Measurements from ENCODE around the gene PDE4D.
"Not testable (repeated sequence)": the region's sequence is repeated elsewhere in the genome, so short reads cannot be mapped to it uniquely, and the experiment has no call there.

Gene PDE4D

DNA sequence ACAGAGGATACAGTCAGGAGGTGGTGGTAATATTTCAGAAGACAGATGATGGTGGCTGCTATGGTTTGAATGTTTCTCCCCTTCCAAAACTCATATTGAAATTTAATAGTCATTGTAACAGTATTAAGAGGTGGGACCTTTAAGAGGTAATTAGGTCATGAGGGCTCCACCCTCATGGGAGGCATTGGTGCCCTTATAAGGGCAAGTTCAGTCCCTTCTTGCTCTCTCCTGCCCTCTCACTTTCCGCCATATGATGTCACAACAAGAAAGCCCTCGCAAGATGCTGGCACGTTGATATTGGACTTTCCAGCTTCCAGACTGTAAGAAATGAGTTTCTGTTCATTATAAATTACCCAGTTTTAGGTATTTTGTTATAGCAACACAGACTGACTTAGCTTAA lies 274.9 kb downstream of the PDE4D start:
- DNase-seq (ENCODE audit: low read depth in 2 of 2, low spot score in 1 of 2): no peak

DNA sequence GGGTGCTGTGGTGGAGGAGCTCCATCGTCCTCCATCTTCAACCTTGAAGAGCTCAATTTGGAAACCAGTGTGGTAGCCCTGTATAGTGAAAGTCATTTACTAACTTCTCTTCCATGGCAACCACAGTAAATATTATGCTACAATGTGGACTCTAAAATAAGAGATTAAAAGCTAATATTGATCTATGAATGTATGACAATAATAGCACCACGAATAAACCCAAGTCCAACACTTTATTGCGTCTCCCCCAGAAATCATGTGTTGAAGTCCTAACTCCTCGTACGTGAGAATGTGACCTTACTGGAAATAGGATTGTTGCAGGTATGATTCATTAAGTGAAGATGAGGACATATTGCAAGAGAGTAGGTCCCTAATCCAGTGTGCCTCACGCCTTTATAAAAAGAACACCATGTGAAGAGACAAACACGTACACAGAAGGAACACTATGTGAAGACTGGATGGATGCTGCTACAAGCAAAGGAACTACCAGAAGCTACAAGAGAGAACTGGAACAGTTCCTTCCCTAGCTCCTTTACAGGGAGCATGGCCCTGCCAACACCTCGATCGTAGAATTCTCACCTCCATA lies 276.2 kb downstream of the PDE4D start:
- no peak for DNase-seq (ENCODE audit: low read depth in 2 of 2, low spot score in 1 of 2)

DNA sequence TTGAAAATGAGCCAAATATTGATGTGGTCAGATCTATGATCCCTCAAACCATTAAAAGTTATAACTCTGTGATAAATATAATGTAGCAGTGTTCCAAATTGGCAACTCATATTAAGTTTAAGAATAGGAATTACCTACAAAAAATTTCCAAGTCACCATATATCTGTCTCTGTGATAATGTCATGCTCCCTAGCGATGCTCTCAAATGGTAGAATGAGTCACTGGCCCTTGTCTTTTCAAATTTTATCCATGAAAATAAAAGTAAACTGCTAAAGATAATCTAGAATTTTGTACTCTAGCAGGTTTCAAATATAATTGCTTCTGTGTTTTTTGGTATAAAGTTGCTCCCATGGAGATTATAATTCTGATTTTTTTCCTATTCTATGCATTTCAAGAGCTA lies 277.1 kb downstream of the PDE4D start:
- no peak for DNase-seq (ENCODE audit: low read depth in 2 of 2, low spot score in 1 of 2)

DNA sequence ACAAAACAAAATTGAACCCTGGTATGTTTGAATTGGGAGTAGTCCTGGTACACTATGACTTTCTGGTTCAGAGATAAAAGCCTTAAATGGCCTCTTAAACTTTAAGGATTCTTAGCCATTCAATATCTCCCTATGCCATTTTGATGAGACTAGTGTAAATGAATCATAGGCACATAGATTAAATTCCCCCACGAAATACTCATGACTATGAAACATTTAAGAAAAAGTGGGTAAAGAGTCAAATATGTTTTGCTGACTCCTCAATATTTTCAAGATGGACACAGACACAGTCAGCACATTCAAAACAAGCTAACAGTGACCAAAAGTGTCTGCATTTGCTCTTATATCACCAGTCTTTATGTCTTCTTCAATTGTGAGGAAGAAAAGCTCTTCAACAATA lies 278.3 kb downstream of the PDE4D start:
- no peak for DNase-seq (ENCODE audit: low read depth in 2 of 2, low spot score in 1 of 2)

DNA sequence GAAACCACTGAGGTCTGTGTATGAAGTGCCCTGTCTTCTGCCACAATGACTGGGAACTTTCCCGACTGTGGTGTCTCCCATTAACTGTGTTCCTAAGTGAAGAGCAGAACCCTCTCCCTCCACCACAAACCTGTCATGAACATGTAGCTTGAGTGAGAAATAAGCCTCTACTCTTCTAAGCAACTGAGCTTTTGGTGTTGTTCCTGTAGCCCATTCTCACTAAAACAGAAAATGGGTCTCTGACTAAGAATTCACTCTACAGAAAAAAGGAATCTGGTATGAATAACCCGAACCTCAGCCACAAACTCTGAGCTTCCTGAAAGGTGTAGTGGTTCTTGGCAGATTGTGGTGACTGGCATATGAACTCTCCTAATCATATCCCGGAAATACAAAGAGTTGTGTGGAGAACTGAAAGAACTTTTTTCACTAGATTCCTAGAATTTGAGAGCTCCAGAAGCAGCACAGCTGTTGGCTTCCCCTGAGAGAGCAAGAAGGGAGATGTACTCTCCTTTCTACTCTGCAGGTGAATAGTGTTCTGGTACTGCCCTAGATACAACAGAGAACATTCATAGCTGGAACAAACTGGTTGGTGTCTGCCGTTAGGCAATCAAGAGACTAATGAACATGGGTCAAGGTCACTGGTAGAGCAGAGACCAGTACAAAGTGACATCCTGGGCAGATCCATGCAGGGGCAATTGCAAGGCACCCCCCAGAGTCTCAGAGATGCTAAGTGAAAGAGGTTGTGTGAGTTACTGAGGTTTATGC lies 283.8 kb downstream of the PDE4D start:
- DNase-seq (ENCODE audit: low read depth in 2 of 2, low spot score in 1 of 2): no peak

- DNase-seq (ENCODE audit: low read depth in 2 of 2, low spot score in 1 of 2): no peak
Observed at GRCh38 chr5:59608745-59609144, 284.8 kb downstream of the PDE4D start.

DNA sequence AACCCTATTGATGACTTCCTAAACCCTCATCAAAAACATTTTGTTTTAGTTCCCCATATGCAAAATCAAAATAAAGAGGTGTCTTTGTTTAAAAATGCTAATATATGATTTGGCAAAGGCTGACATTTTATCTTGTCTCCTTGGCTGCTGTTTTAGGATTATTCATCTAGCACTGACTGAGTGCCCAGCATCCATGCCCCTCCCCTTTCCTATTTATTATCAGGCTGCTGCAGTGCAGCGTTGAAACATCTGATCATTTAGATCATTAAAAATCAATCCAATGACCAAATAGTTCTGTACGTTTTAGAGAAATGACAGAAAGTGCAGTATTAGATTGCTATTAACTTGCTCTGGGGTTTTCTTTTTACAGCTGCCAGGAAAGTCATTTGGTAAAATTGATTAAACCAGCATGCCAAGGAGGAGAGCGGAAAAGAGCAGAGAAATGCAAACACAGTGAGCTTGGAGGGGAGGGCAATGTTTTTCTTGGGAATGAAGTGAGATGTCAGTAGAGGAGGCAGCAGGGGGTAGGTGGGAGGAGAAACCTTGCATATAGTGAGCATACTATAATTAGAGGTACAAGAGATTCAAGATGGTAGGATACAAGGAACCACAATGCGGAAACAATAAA lies 286.3 kb downstream of the PDE4D start:
- no peak for DNase-seq (ENCODE audit: low read depth in 2 of 2, low spot score in 1 of 2)

DNA sequence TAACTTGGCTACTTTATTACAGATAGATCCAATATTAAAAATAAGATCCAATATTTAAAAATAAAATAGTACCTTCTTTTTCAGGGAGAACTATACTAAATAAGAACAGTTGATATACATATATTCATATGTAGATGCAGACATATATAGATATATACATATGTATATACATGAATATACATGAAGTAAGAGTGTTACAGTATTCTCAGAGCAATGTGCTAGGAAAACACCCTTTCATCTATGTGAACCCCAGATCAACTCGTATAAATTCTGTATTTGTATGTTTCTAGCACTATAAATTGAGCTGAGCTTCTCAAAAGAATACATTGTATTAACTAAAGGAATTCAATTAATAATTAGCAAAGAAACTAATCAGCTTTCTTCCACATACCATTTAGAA lies 287.6 kb downstream of the PDE4D start:
- no peak for DNase-seq (ENCODE audit: low read depth in 2 of 2, low spot score in 1 of 2)

GRCh38 chr5:59604111-59604510 lies 289.4 kb downstream of the PDE4D start:
- DNase-seq (ENCODE audit: low read depth in 2 of 2, low spot score in 1 of 2): no peak

- DNase-seq (ENCODE audit: low read depth in 2 of 2, low spot score in 1 of 2): no peak
Observed at GRCh38 chr5:59600998-59601397, 292.5 kb downstream of the PDE4D start.

- no peak for DNase-seq (ENCODE audit: low read depth in 2 of 2, low spot score in 1 of 2)
Observed at GRCh38 chr5:59600153-59600552, 293.4 kb downstream of the PDE4D start.

- DNase-seq (ENCODE audit: low read depth in 2 of 2, low spot score in 1 of 2): no peak
Observed at GRCh38 chr5:59599729-59600128, 293.8 kb downstream of the PDE4D start.

- DNase-seq (ENCODE audit: low read depth in 2 of 2, low spot score in 1 of 2): no peak
Observed at GRCh38 chr5:59598547-59598874, 295.0 kb downstream of the PDE4D start.

GRCh38 chr5:59597690-59598546 lies 295.6 kb downstream of the PDE4D start:
- no peak for DNase-seq (ENCODE audit: low read depth in 2 of 2, low spot score in 1 of 2)

GRCh38 chr5:59596586-59597350 lies 296.8 kb downstream of the PDE4D start:
- DNase-seq (ENCODE audit: low read depth in 2 of 2, low spot score in 1 of 2): no peak

GRCh38 chr5:59594118-59594517 lies 299.4 kb downstream of the PDE4D start:
- DNase-seq (ENCODE audit: low read depth in 2 of 2, low spot score in 1 of 2): not testable (repeated sequence)

DNA sequence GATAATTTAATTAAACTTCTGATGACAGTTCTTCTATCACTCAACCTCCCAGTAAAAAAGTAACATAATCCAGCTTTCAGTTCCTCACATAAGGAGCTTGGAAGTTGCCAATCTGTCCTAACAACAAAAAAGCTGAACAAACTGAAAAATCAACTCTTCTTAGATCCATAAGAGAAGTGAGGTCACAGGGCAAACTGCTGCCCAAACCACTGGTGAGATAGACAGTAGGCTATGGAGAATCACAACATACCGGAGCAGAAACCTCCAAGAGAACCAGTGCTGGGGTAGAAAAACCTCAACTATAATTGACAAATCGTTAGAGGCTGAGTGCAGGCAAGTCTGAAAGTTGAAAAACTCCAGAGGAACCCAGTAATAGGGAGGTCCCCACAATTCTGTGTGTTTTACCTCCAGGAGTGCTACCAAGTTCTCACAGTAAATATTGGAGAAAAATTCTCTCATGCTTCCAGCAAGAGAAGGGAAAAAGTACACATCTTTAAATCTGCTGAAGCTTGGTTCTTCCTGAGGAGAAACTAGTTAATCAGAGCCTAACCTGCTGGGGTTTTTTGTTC lies 300.0 kb downstream of the PDE4D start:
- DNase-seq (ENCODE audit: low read depth in 2 of 2, low spot score in 1 of 2): no peak

DNA sequence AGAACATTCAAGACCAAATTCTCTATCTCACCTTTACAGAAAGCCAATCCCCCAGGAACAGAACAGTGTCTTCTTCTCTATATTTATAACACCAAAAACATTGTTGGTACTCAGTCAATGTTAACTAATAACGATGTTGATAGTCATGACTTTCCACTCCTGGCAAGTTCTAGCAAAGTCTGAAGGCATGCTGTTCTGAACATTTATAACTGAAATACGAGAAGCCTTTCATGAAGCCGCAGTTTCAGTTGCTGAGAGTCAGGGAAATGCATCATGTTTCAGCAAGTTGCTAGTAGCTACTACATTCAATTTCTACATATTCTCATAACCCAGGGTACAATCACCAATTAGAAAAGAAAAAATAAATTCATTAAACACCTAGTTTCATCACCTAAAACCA lies 301.4 kb downstream of the PDE4D start:
- no peak for DNase-seq (ENCODE audit: low read depth in 2 of 2, low spot score in 1 of 2)

- no peak for DNase-seq (ENCODE audit: low read depth in 2 of 2, low spot score in 1 of 2)
Observed at GRCh38 chr5:59591162-59591561, 302.4 kb downstream of the PDE4D start.

DNA sequence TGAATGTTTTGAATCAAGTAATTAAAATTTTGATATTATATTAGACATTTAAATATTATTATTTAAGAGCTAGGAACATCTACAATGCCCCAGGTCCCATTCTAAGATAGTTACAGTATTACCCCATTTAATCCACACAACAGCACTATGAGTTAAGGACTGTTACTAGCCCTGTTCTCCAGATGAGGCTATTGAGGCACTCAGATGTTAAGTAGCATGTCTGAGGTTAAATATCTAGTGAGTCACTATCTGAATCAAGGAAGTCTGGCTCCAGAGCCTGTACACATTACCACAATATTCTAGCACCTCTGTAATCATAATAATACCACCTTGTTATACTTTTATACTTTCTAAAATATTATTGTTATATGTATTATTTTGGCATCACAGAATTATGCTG lies 304.6 kb downstream of the PDE4D start:
- no peak for DNase-seq (ENCODE audit: low read depth in 2 of 2, low spot score in 1 of 2)

Measured in stimulated activated CD8-positive, alpha-beta memory T cell treated with anti-CD3 and anti-CD28 coated beads, Interleukin-4, amount 100 ng/mL, for 4 hours (primary cell).